HepG2 (cell line): Measurements from ENCODE around the gene PCGF2. TPM values are rescaled to one million over a fixed set of nuclear protein-coding genes. Genes with fewer than 3 reads are reported as not detected.

Experiments
- ATAC-seq: fragments of 200-7000 bp; cut with Tn5 transposase; 3 replicates; pipeline ENCODE4 v1.9.1; 2020; ENCODE audit warnings: mild to moderate bottlenecking, moderate library complexity
- BruUV-seq: library from RNA; stranded (reverse); fragments of 400-500 nt; replicated peaks from 2 replicates; lab custom pipeline; 2021; lab: Mats Ljungman, UMichigan
- CTCF ChIA-PET: fragments of 300-600 bp; formaldehyde crosslinking; extraction: SDS; loops from one replicate; lab custom pipeline; 2021; ENCODE audit warnings: low total read pairs, inconsistent platforms, low intra/inter-chr PET ratio; lab: Yijun Ruan, JAX
- POLR2A ChIA-PET: fragments of 350-600 bp; sonication (Branson Sonifier 250); formaldehyde crosslinking; loops from one replicate; lab custom pipeline; 2020; ENCODE audit warnings: antibody characterized with exemption, inconsistent platforms; lab: Yijun Ruan, JAX
- DNase-seq: peaks from one replicate; pipeline ENCODE4 v3.0.0-alpha.2; 2015; ENCODE audit warnings: low spot score
- FAIRE-seq: peaks from 3 replicates; lab custom pipeline; 2011; peaks lifted over from hg19 to GRCh38; lab: Jason Lieb, UNC
- H2AFZ ChIP-seq: one replicate; pipeline ENCODE4 v1.6.1; 2011; ENCODE audit warnings: low read length, inconsistent platforms
- H3K27ac ChIP-seq: fragments of 300-600 bp; 3 replicates; pipeline ENCODE4 v1.8.0; 2011; ENCODE audit warnings: mixed run types, mild to moderate bottlenecking, mixed read lengths, low read length, inconsistent platforms; ENCODE audit not compliant: insufficient read depth; ENCODE audit errors: extremely low read length
- H3K27me3 ChIP-seq, 2 experiments: fragments of 200-600 bp in 1 of 2; 2 replicates in 1 of 2; 3 replicates in 1 of 2; pipeline versions ENCODE4 v1.6.0 to v1.8.0; 2011; ENCODE audit warnings: low read length in 2 of 2, mild to moderate bottlenecking in 2 of 2, moderate library complexity in 2 of 2, inconsistent platforms in 1 of 2; ENCODE audit not compliant: insufficient read depth in 2 of 2, control insufficient read depth in 1 of 2
- H3K36me3 ChIP-seq, 2 experiments: fragments of 200-600 bp in 1 of 2; replicated peaks in 1 of 2; 2 replicates in 1 of 2; 3 replicates in 1 of 2; pipeline versions ENCODE4 v1.5.1 to v1.8.0; 2011; ENCODE audit warnings: low read length in 2 of 2, inconsistent platforms in 1 of 2; ENCODE audit not compliant: insufficient read depth in 2 of 2, control insufficient read depth in 1 of 2
- H3K4me1 ChIP-seq: 2 replicates; pipeline ENCODE4 v1.5.1; 2012; ENCODE audit warnings: low read length, inconsistent platforms; ENCODE audit not compliant: insufficient read depth
- H3K4me2 ChIP-seq: 2 replicates; pipeline ENCODE4 v1.6.0; 2011; ENCODE audit warnings: low read depth, low read length, inconsistent platforms
- H3K4me3 ChIP-seq, 3 experiments: fragments of 200-600 bp in 1 of 3; sonication (generic), shearing (Covaris generic) in 1 of 3; replicated peaks in 1 of 3; 2 replicates each; pipeline ENCODE4 v1.5.1; 2011 to 2016; ENCODE audit warnings: low read length in 3 of 3, inconsistent platforms in 2 of 3, low read depth in 2 of 3, mild to moderate bottlenecking in 2 of 3, control low read depth in 1 of 3, mixed read lengths in 1 of 3; ENCODE audit not compliant: insufficient read depth in 1 of 3
- H3K79me2 ChIP-seq: one replicate; pipeline ENCODE4 v1.6.1; 2011; ENCODE audit warnings: low read length, inconsistent platforms; ENCODE audit not compliant: insufficient read depth
- H3K9ac ChIP-seq: 2 replicates; pipeline ENCODE4 v1.6.0; 2011; ENCODE audit warnings: mild to moderate bottlenecking, low read depth, low read length, inconsistent platforms; ENCODE audit not compliant: insufficient read depth
- H3K9me3 ChIP-seq: 2 replicates; pipeline ENCODE4 v1.5.1; 2012; ENCODE audit warnings: mild to moderate bottlenecking, low read length
- H4K20me1 ChIP-seq: 2 replicates; pipeline ENCODE4 v1.6.0; 2011; ENCODE audit warnings: inconsistent platforms, mild to moderate bottlenecking, low read length, moderate library complexity; ENCODE audit not compliant: insufficient read depth
- AGO2 ChIP-seq: fragments of 200-400 bp; formaldehyde crosslinking; optimal IDR thresholded peaks from 2 replicates; pipeline ENCODE3; 2017; ENCODE audit warnings: mild to moderate bottlenecking, low read depth, low read length, moderate library complexity
- DMAP1 ChIP-seq: IDR thresholded peaks from 2 replicates; pipeline ENCODE4 v1.6.1; 2016
- FOSL1 ChIP-seq: sonication (generic); formaldehyde crosslinking; IDR thresholded peaks from 2 replicates; pipeline ENCODE4 v1.9.0; 2021; ENCODE audit warnings: missing genetic modification reagents, borderline replicate concordance
- IKZF4 ChIP-seq: sonication (generic); formaldehyde crosslinking; IDR thresholded peaks from 2 replicates; pipeline ENCODE4 v1.5.1; 2020; ENCODE audit warnings: borderline replicate concordance, mild to moderate bottlenecking, low read depth, missing genetic modification reagents; ENCODE audit errors: not compliant biosample characterization
- PCBP1 ChIP-seq: fragments of 200-400 bp; formaldehyde crosslinking; IDR thresholded peaks from 2 replicates; pipeline ENCODE4 v1.6.1; 2017; ENCODE audit warnings: mild to moderate bottlenecking, low read depth, low read length, borderline replicate concordance
- RBFOX2 ChIP-seq: fragments of 200-400 bp; formaldehyde crosslinking; IDR thresholded peaks from 2 replicates; pipeline ENCODE4 v1.6.1; 2017; ENCODE audit warnings: low read depth, mild to moderate bottlenecking, low read length
- SMAD3 ChIP-seq: sonication (generic); formaldehyde crosslinking; IDR thresholded peaks from 2 replicates; pipeline ENCODE4 v1.4.0; 2020; ENCODE audit warnings: missing genetic modification reagents
- TCF7L2 ChIP-seq: IDR thresholded peaks from 2 replicates; pipeline ENCODE4 v1.6.1; 2011; ENCODE audit warnings: mild to moderate bottlenecking, low read depth, low read length, moderate library complexity
- WGBS: methylation state at CpG from one replicate; pipeline ENCODE4 v1.1.6; 2017; ENCODE audit warnings: low lambda C conversion rate; 5-methylcytosine and 5-hydroxymethylcytosine counted together
- in situ Hi-C: cut with HindIII; loops from 2 replicates; pipeline ENCODE4 v1.10.0; 2017; ENCODE audit warnings: low pct_unique_long_range_greater_than_20kb; ENCODE audit not compliant: extremely low pct_ligation_motif_present
- intact Hi-C: fragments of 100-400 bp; cut with micrococcal nuclease; formaldehyde crosslinking; loops from one replicate; pipeline ENCODE4 v1.10.0; 2022; ENCODE audit not compliant: unreplicated experiment
- polyA plus RNA-seq, 8 experiments: library from polyadenylated mRNA; depleted of rRNA in 3 of 8; stranded (reverse) in 7 of 8; unstranded in 1 of 8; fragments of >200 nt; fragmentation: Illumina TruSeq in 4 of 8; extraction: Trizol in 4 of 8; gene quantifications; 2 replicates each; pipeline versions ENCODE4 v1.2.1 to v1.2.3, GENCODE V29; 2011 to 2016; ENCODE audit warnings: low read depth in 4 of 8, missing spikeins in 1 of 8, mixed read lengths in 1 of 8; ENCODE audit not compliant: insufficient read depth in 1 of 8
- total RNA-seq, 5 experiments: library from RNA; depleted of rRNA; stranded (reverse); fragments of >200 nt; fragmentation: Illumina TruSeq; extraction: Trizol; gene quantifications; 2 replicates each; pipeline ENCODE4 v1.2.3, GENCODE V29; 2016; ENCODE audit warnings: low read depth in 1 of 5

The PCGF2 gene
- total and polyA plus RNA-seq, 2 of the 13 experiments (the other 11 are each of a cell fraction or from before 2014, with no cell fraction given): 11.6 to 29.4 TPM

GRCh38 chr17:38721802-38722201 is 26.3 kb downstream of the PCGF2 start:
- no peak overlapping the region for H3K27ac ChIP-seq
- H3K4me1 ChIP-seq: peaks cover 37% of the 10 kb centered on the region
- no peak overlapping the region for H3K9ac ChIP-seq
- FAIRE-seq: no peak
- no peaks in the 10 kb centered on the region for H3K79me2 ChIP-seq
- ChIA-PET CTCF (no interaction called here), POLR2A (interaction anchor here (1.1 to 5.5 kb wide), 3 partner anchors 9 to 20 kb away, joined by 3 to 38 read pairs (median 13); partner anchors contain the start of gene MLLT6)
- no peaks in the 10 kb centered on the region for H4K20me1 ChIP-seq
- no peak overlapping the region for H3K4me3 ChIP-seq
- no peak for TF ChIP-seq SMAD3
- peak; percentile 40; the same call in 1 of the 2 replicates for TF ChIP-seq PCBP1
- peak; percentile 68 for TF ChIP-seq AGO2
- TF ChIP-seq DMAP1 (CRISPR knock-in tag): no peak
- peak; percentile 52; the same call in 1 of the 2 replicates for TF ChIP-seq RBFOX2
- WGBS: 99% methylated on average over 12 of the region's 16 CpGs
- no TSS peak for BruUV-seq
- no peak for DNase-seq
- H3K4me2 ChIP-seq: no peak overlapping the region
- no peaks in the 10 kb centered on the region for H3K27me3 ChIP-seq
- H3K36me3 ChIP-seq: peaks cover 36 to 58% of the 10 kb centered on the region in 2 experiments
- ATAC-seq: no peak
- in situ Hi-C loops (no loop called here), intact Hi-C loops (loop anchor here (5.0 kb wide), 1 partner anchor 375 kb away; no protein-coding TSS in a partner anchor)
- H2AFZ ChIP-seq: no peak overlapping the region
- H3K9me3 ChIP-seq: no peaks in the 10 kb centered on the region

DNA sequence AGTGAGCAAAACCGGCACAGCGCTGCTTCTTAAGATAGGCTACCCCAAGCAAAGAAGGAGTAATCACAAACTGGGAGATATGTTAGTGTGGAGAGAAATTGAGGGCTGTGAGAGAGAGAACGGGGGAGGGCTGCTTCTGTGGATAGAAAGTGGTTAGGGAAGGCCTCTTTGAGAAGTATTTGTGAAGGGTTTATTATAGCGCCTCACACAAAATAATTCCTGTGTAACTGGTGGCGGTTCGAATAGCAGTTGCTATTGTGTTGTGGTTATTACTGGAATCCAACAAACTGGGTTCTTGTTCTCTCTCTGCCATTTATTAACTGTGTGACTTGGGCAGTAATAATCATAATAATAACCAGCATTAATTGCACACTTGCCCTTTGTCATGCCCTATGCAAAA is 27.2 kb downstream of the PCGF2 start:
- Histone ChIP-seq H3K4me1 (peaks cover 32% of the 10 kb centered on the region), H3K4me3 (no peak overlapping the region), H3K27me3 (no peaks in the 10 kb centered on the region), H2AFZ (no peak overlapping the region), H3K27ac (no peak overlapping the region), H3K9me3 (no peaks in the 10 kb centered on the region), H3K79me2 (no peaks in the 10 kb centered on the region), H3K36me3 (peaks cover 40 to 67% of the 10 kb centered on the region in 2 experiments), H4K20me1 (no peaks in the 10 kb centered on the region), H3K9ac (no peak overlapping the region), H3K4me2 (no peak overlapping the region)
- ATAC-seq: no peak
- in situ Hi-C loops: no loop called here
- FAIRE-seq: no peak
- ChIA-PET CTCF (no interaction called here), POLR2A (interaction anchor here (1.1 to 5.5 kb wide), 3 partner anchors 10 to 19 kb away, joined by 3 to 38 read pairs (median 13); partner anchors contain the start of gene MLLT6)
- WGBS: 98% methylated on average over 6 of the region's 6 CpGs
- BruUV-seq: TSS peak; percentile 20
- intact Hi-C loops: loop anchor here (5.0 kb wide), 1 partner anchor 376 kb away; no protein-coding TSS in a partner anchor
- TF ChIP-seq FOSL1 (CRISPR knock-in tag): no peak
- no peak for TF ChIP-seq IKZF4 (CRISPR knock-in tag)
- TF ChIP-seq TCF7L2: no peak
- DNase-seq: no peak
